Trophoblast cell (in vitro differentiated cells and primary cell): ENCODE measurements around the gene GNAO1.
A peak's percentile ranks its signal among the peaks of the same experiment; 100 is the strongest.

Experiments
- DNase-seq, 2 donors: peaks; one replicate each; pipeline ENCODE4 v3.0.0-alpha.2; 2016
- H2AFZ ChIP-seq: 2 replicates; pipeline ENCODE4 v1.6.1; 2013; ENCODE audit warnings: low read length, moderate library complexity, mild to moderate bottlenecking; ENCODE audit not compliant: insufficient read depth, poor library complexity
- H2AK5ac ChIP-seq: 2 replicates; pipeline ENCODE4 v1.6.1; 2013; ENCODE audit warnings: mild to moderate bottlenecking, low read length
- H2BK120ac ChIP-seq: 2 replicates; pipeline ENCODE4 v1.6.1; 2013; ENCODE audit warnings: low read length, mild to moderate bottlenecking, moderate library complexity; ENCODE audit not compliant: insufficient read depth, poor library complexity
- H2BK12ac ChIP-seq: 2 replicates; pipeline ENCODE4 v1.6.1; 2013; ENCODE audit warnings: mild to moderate bottlenecking, low read length, moderate library complexity
- H2BK5ac ChIP-seq: 2 replicates; pipeline ENCODE4 v1.6.1; 2013; ENCODE audit warnings: low read length, low read depth, moderate library complexity, mild to moderate bottlenecking; ENCODE audit not compliant: poor library complexity
- H3K14ac ChIP-seq: 2 replicates; pipeline ENCODE4 v1.6.1; 2013; ENCODE audit warnings: mild to moderate bottlenecking, low read length
- H3K18ac ChIP-seq: 2 replicates; pipeline ENCODE4 v1.6.1; 2013; ENCODE audit warnings: mild to moderate bottlenecking, low read length
- H3K23ac ChIP-seq: 2 replicates; pipeline ENCODE4 v1.6.1; 2013; ENCODE audit warnings: low read length
- H3K27ac ChIP-seq: 2 replicates; pipeline ENCODE4 v1.5.1; 2013; ENCODE audit warnings: low read depth, mild to moderate bottlenecking, inconsistent platforms, low read length, moderate library complexity
- H3K27me3 ChIP-seq: 2 replicates; pipeline ENCODE4 v1.6.1; 2013; ENCODE audit warnings: inconsistent platforms, mild to moderate bottlenecking, low read length, moderate library complexity; ENCODE audit not compliant: insufficient read depth
- H3K36me3 ChIP-seq, 2 experiments: 1 replicate in 1 of 2; 2 replicates in 1 of 2; pipeline ENCODE4 v1.6.1; 2013; ENCODE audit warnings: low read length in 2 of 2, mild to moderate bottlenecking in 2 of 2, moderate library complexity in 1 of 2; ENCODE audit not compliant: insufficient read depth in 2 of 2, control insufficient read depth in 1 of 2
- H3K4ac ChIP-seq: 2 replicates; pipeline ENCODE4 v1.6.1; 2013; ENCODE audit warnings: low read depth, mild to moderate bottlenecking, low read length, moderate library complexity
- H3K4me1 ChIP-seq, 2 experiments: 1 replicate in 1 of 2; 2 replicates in 1 of 2; pipeline ENCODE4 v1.6.1; 2013; ENCODE audit warnings: low read length in 2 of 2, mild to moderate bottlenecking in 2 of 2, moderate library complexity in 1 of 2; ENCODE audit not compliant: insufficient read depth in 2 of 2, control insufficient read depth in 1 of 2
- H3K4me2 ChIP-seq: 2 replicates; pipeline ENCODE4 v1.6.1; 2013; ENCODE audit warnings: inconsistent platforms, mild to moderate bottlenecking, low read length, moderate library complexity
- H3K4me3 ChIP-seq: 2 replicates; pipeline ENCODE4 v1.5.1; 2013; ENCODE audit warnings: mild to moderate bottlenecking, low read depth, low read length, inconsistent platforms
- H3K79me1 ChIP-seq: one replicate; pipeline ENCODE4 v1.6.1; 2013; ENCODE audit warnings: low read length
- H3K79me2 ChIP-seq: 2 replicates; pipeline ENCODE4 v1.6.1; 2013; ENCODE audit warnings: low read length, mild to moderate bottlenecking; ENCODE audit not compliant: control insufficient read depth, insufficient read depth, poor library complexity
- H3K9ac ChIP-seq: 2 replicates; pipeline ENCODE4 v1.6.1; 2013; ENCODE audit warnings: mild to moderate bottlenecking, low read length
- H3K9me3 ChIP-seq: 2 replicates; pipeline ENCODE4 v1.6.1; 2013; ENCODE audit warnings: low read depth, mild to moderate bottlenecking, control low read depth, inconsistent platforms, low read length; ENCODE audit not compliant: insufficient read depth
- H4K12ac ChIP-seq: 2 replicates; pipeline ENCODE4 v1.6.1; 2013; ENCODE audit warnings: low read depth, mild to moderate bottlenecking, low read length, moderate library complexity
- H4K8ac ChIP-seq: 2 replicates; pipeline ENCODE4 v1.6.1; 2013; ENCODE audit warnings: low read depth, mild to moderate bottlenecking, low read length, moderate library complexity
- H4K91ac ChIP-seq: one replicate; pipeline ENCODE4 v1.6.1; 2013; ENCODE audit warnings: low read depth, mild to moderate bottlenecking, low read length, moderate library complexity
- WGBS: extraction: QIAGEN DNeasy Blood & Tissue Kit; methylation state at CpG from one replicate; pipeline ENCODE4 v1.1.7; 2013; ENCODE audit warnings: missing lambda C conversion rate; ENCODE audit not compliant: insufficient read length, insufficient coverage; ENCODE audit errors: extremely low coverage; 5-methylcytosine and 5-hydroxymethylcytosine counted together

GNAO1 gene

DNA sequence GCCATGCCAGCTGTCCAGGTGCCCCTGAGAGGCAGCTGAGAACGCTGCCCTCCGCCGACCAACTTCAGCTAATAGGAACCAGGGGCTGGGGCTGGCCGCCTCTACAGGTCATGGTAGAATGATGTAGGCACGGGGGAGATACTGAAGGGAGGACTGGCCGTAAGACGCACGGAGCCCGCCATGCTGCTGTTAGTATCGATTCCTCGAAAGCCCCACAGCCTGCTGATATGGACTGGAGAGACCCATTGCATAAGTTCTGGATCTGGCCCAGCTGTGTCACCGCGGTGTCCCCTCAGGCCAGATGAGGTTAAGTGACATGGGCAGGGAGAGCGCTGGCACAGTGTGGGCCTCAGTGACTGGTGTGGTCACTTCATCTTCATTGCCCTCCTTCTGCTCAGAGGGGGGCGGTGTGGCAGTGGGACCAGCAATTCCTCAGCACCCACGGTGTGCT is 158.4 kb downstream of the GNAO1 start:
- Histone ChIP-seq H3K79me1 (no peaks in the 10 kb centered on the region), H2BK5ac (no peak overlapping the region), H3K4me2 (no peak overlapping the region), H3K27me3 (no peaks in the 10 kb centered on the region), H3K9ac (no peak overlapping the region), H4K12ac (no peak overlapping the region), H3K23ac (no peak overlapping the region), H3K79me2 (no peaks in the 10 kb centered on the region), H3K9me3 (peaks cover 6% of the 10 kb centered on the region), H3K4ac (no peak overlapping the region), H2AK5ac (no peak overlapping the region), H3K14ac (no peak overlapping the region), H2BK12ac (no peak overlapping the region), H3K27ac (no peak overlapping the region), H3K4me1 (peaks cover 9 to 10% of the 10 kb centered on the region in 2 experiments), H4K91ac (no peak overlapping the region), H4K8ac (no peak overlapping the region), H3K18ac (no peak overlapping the region), H2BK120ac (no peak overlapping the region), H2AFZ (no peak overlapping the region), H3K36me3 (no peaks in the 10 kb centered on the region), H3K4me3 (no peak overlapping the region)
- no CpG with 5 or more reads among the region's 16 CpGs for WGBS
- no peak for DNase-seq

DNA sequence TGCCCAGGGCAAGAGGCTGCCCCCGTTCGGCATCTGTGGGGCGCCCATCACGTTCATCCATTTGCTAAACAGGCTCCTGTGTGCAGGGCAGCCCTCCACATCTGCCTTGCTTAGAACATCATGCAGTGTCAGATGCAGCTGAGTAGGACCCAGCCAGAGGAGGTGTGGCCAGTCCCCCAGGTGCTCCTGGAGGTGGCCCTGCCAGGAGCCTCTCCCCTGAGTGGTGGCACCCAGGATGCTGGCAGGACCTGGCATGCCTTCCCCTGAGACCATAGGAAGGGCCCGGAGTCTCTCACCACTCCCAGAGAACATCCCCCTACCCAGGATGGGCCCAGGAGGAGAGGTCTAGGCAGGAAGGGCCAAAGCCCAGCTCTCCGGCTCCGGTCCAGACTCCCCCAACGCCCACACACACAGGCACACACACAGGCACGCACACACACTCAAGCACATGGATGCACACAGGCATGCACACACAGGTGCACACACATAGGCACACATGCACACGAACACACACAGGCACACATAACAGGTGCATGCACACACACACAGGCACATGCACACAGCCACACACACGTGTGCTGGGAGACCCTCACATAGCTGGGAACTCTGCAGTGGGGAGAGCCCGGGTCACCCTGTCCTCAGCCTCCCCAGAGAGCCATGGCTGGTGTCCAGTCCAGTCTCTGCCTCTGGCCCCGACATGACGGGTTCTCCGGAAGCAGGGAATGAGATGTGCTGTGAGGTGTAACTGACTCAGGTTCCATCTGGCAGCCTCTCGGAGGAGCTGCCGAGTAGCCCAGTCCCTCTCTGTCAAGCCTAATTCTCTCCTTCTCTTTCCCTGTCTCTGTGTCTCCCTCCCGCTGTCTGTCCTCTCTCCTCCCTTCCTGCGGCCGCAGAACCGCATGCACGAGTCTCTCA is 159.5 kb downstream of the GNAO1 start:
- Histone ChIP-seq H3K14ac (no peak overlapping the region), H3K36me3 (no peaks in the 10 kb centered on the region), H3K27ac (no peak overlapping the region), H2AFZ (no peak overlapping the region), H3K4me1 (peaks cover 9 to 12% of the 10 kb centered on the region in 2 experiments), H3K79me1 (no peaks in the 10 kb centered on the region), H3K4me3 (peak overlapping the region; percentile 10), H2BK5ac (no peak overlapping the region), H2AK5ac (no peak overlapping the region), H4K8ac (no peak overlapping the region), H3K4me2 (no peak overlapping the region), H4K12ac (no peak overlapping the region), H4K91ac (no peak overlapping the region), H3K9ac (no peak overlapping the region), H3K18ac (no peak overlapping the region), H3K23ac (peak overlapping the region; percentile 62), H2BK120ac (no peak overlapping the region), H3K27me3 (no peaks in the 10 kb centered on the region), H3K79me2 (no peaks in the 10 kb centered on the region), H3K9me3 (peaks cover 4% of the 10 kb centered on the region), H2BK12ac (no peak overlapping the region), H3K4ac (no peak overlapping the region)
- no peak for DNase-seq
- WGBS: no CpG with 5 or more reads among the region's 22 CpGs

GRCh38 chr16:56351481-56351880 is 160.2 kb downstream of the GNAO1 start:
- Histone ChIP-seq H3K4ac (no peak overlapping the region), H2AK5ac (no peak overlapping the region), H3K9ac (no peak overlapping the region), H3K27ac (no peak overlapping the region), H4K8ac (no peak overlapping the region), H3K4me2 (no peak overlapping the region), H3K4me1 (peaks cover 11 to 17% of the 10 kb centered on the region in 2 experiments), H2BK12ac (no peak overlapping the region), H2BK5ac (no peak overlapping the region), H3K27me3 (no peaks in the 10 kb centered on the region), H2BK120ac (no peak overlapping the region), H3K79me2 (no peaks in the 10 kb centered on the region), H4K91ac (no peak overlapping the region), H3K18ac (no peak overlapping the region), H3K36me3 (no peaks in the 10 kb centered on the region), H3K23ac (no peak overlapping the region), H3K14ac (no peak overlapping the region), H3K79me1 (no peaks in the 10 kb centered on the region), H3K9me3 (peaks cover 4% of the 10 kb centered on the region), H2AFZ (no peak overlapping the region), H4K12ac (no peak overlapping the region), H3K4me3 (no peak overlapping the region)
- DNase-seq: no peak
- WGBS: no CpG with 5 or more reads among the region's 6 CpGs

DNA sequence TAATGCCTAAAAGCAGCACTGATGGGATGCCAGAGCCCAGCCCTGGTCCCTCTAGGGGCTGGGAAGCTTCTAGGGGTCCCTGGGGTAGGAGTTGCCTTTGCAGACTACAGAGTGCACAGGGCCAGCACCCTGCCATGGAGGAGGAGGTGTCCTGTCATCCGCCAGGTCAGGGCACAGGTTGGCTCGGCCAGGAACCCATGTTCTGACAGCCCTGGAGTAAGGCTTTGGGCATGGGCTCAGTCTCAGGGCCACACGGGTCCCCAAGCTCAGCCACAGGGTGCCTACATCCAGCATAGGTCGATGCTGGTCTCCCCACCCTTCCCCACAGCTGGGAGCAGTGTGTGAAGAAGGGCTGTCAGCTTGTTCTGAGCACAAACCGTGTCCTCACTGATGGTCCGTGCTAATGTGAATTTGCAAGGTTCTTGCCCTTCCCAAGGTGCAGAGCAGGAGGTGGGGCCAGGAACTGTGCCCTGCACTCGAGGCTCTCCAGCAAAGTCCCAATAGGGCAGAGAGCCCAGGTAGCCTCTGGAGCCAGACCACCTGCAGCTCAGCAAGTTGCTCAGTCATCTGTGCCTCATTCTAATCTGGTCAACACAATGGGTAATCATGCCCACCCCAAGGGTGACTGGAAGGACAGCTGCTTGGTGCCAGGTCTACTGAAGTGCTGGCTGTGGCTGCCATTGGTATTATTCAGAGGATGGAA is 161.2 kb downstream of the GNAO1 start:
- H3K79me1 ChIP-seq: no peaks in the 10 kb centered on the region
- no peak overlapping the region for H3K9ac ChIP-seq
- no peak overlapping the region for H3K4ac ChIP-seq
- no peak overlapping the region for H3K27ac ChIP-seq
- H3K4me3 ChIP-seq: no peak overlapping the region
- no peaks in the 10 kb centered on the region for H3K79me2 ChIP-seq
- no peak overlapping the region for H4K12ac ChIP-seq
- H3K18ac ChIP-seq: no peak overlapping the region
- no peak overlapping the region for H4K91ac ChIP-seq
- H2BK120ac ChIP-seq: no peak overlapping the region
- H2AFZ ChIP-seq: no peak overlapping the region
- no peak overlapping the region for H2AK5ac ChIP-seq
- no peak overlapping the region for H3K14ac ChIP-seq
- DNase-seq: no peak
- H3K4me1 ChIP-seq: peaks cover 11 to 18% of the 10 kb centered on the region in 2 experiments
- H2BK12ac ChIP-seq: no peak overlapping the region
- H3K4me2 ChIP-seq: no peak overlapping the region
- H3K27me3 ChIP-seq: no peaks in the 10 kb centered on the region
- no peak overlapping the region for H4K8ac ChIP-seq
- no peaks in the 10 kb centered on the region for H3K36me3 ChIP-seq
- H3K23ac ChIP-seq: no peak overlapping the region
- peaks cover 4% of the 10 kb centered on the region for H3K9me3 ChIP-seq
- H2BK5ac ChIP-seq: no peak overlapping the region
- no CpG with 5 or more reads among the region's 7 CpGs for WGBS
